ENCODE results near the gene NR2C2.

Gene NR2C2

GRCh38 chr3:15065550-15066007, 118.2 kb downstream of the NR2C2 start:
- DNase-seq, result no peak

GRCh38 chr3:15066467-15066866, 119.1 kb downstream of the NR2C2 start:
- no peak for DNase-seq

- DNase-seq, result no peak
Observed at GRCh38 chr3:15069441-15069840, 122.1 kb downstream of the NR2C2 start.

- peak; percentile 34 for DNase-seq
Observed at GRCh38 chr3:15071699-15072098, 124.3 kb downstream of the NR2C2 start.

- no peak for DNase-seq
Observed at GRCh38 chr3:15074500-15074899, 127.1 kb downstream of the NR2C2 start.

- DNase-seq, result no peak
Observed at GRCh38 chr3:15079091-15079490, 131.7 kb downstream of the NR2C2 start.

- DNase-seq, result peak; percentile 76
Observed at GRCh38 chr3:15081960-15082664, 134.7 kb downstream of the NR2C2 start.

GRCh38 chr3:15083252-15083651, 135.9 kb downstream of the NR2C2 start:
- DNase-seq, result no peak

- no peak for DNase-seq
Observed at GRCh38 chr3:15086263-15086662, 138.9 kb downstream of the NR2C2 start.

- DNase-seq, result no peak
Observed at GRCh38 chr3:15086699-15087098, 139.3 kb downstream of the NR2C2 start.

GRCh38 chr3:15089201-15089600, 141.8 kb downstream of the NR2C2 start:
- DNase-seq, result no peak

GRCh38 chr3:15091575-15091974, 144.2 kb downstream of the NR2C2 start:
- DNase-seq, result no peak

- no peak for DNase-seq
Observed at GRCh38 chr3:15092686-15093085, 145.3 kb downstream of the NR2C2 start.

GRCh38 chr3:15094187-15094875, 146.9 kb downstream of the NR2C2 start:
- no peak for DNase-seq

- peak; percentile 16 for DNase-seq
Observed at GRCh38 chr3:15096046-15096445, 148.7 kb downstream of the NR2C2 start.

GRCh38 chr3:15097891-15098290, 150.5 kb downstream of the NR2C2 start:
- DNase-seq, result peak; percentile 88

Data from MV-4-11 (cell line).